Stimulated activated CD4-positive, alpha-beta T cell treated with anti-CD3 and anti-CD28 coated beads, Interleukin-4, amount 100 ng/mL, for 1 hour (primary cell): ENCODE measurements around the gene POFUT2.
A peak's percentile ranks its signal among the peaks of the same experiment; 100 is the strongest.

ENCODE experiments used
- DNase-seq: peaks from one replicate; pipeline ENCODE4 v3.0.0-alpha.2; 2020

The POFUT2 gene

DNA sequence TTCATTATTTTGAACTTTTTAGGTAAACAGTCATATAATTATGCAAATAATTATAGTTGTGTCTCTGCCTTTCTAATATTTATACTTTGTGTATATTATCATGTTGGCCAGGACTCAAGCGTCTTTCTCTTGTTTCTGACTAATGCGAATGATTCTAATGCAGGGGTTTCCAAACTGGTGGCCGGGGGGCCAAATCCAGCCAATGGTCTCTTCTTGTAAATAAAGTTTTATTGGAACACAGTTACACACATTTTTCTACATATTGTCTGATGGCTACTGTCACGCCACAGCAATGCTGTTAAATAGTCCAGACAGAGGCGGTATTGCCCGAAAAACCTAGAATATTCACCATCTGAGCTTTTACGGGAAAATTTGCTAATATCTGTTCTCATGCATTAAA, 8.9 kb upstream of the POFUT2 start:
- DNase-seq, result no peak

DNA sequence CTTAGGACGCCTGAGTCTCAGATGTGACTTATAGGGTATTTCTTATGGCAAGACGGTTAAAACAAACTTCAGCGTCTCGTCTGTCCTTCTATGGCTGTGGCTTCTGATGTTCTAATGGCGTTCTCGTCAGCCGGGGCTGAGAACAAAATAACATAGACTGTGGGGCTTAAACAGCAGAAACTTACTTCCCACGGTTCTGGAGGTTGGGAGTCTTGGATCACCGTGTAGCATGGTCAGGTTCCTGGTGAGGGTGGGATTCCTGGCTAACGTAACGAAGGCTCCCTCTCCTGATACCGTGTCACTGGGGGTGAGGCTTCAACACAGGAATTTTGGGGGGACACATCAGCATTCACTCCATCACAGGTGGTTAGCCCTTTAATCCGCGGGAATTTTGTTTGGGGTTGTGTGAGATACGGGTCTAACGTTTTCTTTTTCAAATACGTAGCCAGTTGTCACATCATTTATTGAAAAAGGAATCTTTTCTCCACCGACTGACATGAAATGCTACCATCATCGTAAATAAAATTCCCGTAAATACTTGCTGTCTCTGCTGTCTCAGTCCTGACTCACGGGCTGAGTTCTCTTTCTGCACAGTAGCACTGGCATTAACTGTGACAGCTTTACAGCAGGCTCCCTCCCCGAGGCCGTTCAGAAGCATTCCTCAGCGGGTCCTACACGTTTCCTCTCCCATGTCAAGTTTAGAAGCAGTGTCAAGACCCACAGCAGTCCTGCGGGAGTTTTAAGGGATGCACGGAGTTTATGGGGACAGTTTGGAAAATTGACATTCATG, 8.1 kb upstream of the POFUT2 start:
- no peak for DNase-seq

DNA sequence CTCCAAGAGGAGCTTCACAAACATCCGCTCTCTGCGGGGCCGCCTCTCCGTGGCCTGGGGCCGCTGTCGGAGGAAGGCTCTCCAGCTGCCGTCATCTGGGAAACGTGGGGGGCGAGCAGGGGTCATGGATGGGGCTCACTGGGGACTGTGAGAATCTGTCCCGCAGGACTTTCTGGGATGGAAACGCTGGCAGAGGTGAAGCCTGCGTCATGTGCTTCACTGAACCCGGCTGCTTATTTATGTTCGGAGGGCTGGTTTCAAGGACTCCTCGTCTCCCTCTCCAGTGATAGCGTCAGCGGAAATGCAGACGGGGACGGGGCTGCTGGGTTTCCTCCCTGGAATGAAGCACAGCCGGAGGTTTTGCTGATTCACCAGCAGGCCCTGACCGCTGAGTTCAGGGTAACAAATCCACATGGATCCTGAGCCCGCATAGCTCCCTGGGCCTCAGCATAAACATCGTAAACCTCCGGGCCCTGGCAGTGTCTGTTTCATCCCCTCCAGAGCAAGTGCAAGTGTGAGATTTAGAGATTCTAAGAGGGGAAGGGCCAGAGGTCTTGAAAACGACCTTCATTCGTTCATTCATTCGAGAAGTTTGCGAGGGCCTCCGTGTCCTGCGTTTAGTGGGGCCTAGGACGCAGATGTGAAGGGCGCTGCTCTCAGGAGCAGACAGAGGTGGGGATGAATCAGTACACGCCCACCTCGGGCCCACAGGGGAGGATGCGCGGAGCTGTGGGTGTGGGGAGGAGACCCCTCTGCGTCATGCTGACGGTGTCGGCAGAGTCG, 7.0 kb upstream of the POFUT2 start:
- DNase-seq, result no peak

DNA sequence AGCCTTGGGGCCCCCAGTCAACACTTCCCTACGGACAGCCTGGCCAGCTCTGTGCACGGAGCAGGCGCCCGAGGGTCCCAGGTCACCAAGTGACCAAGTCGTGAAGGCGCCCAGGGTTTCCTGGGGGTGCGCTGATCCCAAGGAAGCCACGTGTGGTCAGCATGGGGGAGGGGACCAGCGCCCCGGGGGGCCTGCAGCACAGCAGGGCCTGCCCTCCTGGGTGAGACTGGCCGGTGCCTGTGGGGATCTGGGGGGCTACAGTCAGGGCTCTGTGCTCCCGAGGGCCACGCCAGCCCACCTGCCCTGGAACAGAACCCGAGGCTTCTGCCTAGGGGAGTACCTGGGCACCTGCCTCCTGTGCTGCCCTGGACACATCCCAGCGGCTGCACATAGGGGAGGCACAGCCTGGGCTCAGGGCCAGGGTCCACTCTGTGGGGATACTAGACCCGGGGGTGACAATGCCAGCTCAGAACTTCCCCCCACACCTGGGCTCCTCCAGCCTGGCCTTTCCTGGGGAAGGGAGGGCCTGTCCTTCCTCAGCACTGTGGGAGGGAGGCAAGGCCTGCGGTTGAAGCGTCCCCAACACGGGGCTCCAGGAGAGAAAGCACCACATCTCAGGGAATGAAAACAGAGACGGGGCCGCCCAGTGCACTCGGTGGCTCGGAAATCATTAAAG, 6.2 kb upstream of the POFUT2 start:
- no peak for DNase-seq

DNA sequence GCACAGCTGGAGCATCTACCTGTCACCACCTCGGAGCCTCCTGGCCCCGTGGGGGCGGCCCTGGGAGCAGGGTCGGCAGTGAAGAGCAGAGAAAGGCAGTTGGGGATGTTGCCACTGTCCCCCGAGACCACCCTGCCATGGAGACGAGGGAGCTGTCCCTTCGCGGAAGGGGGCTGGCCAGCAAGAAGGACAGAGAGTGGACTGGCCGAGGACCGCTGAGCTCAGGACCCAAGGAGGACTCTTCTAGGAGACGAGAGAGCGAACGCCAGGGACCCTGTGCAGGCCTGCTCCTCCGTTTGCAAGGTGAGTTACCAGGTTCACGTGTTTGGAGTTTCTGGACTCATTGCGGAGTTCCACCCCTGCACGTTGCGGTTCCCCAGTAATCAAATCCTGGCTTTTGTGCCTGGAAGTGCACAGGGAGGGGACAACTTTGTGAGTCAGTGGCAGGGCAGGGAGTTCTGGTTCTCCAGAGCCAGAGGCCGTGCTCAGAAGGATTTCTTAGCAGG, 5.6 kb upstream of the POFUT2 start:
- no peak for DNase-seq

DNA sequence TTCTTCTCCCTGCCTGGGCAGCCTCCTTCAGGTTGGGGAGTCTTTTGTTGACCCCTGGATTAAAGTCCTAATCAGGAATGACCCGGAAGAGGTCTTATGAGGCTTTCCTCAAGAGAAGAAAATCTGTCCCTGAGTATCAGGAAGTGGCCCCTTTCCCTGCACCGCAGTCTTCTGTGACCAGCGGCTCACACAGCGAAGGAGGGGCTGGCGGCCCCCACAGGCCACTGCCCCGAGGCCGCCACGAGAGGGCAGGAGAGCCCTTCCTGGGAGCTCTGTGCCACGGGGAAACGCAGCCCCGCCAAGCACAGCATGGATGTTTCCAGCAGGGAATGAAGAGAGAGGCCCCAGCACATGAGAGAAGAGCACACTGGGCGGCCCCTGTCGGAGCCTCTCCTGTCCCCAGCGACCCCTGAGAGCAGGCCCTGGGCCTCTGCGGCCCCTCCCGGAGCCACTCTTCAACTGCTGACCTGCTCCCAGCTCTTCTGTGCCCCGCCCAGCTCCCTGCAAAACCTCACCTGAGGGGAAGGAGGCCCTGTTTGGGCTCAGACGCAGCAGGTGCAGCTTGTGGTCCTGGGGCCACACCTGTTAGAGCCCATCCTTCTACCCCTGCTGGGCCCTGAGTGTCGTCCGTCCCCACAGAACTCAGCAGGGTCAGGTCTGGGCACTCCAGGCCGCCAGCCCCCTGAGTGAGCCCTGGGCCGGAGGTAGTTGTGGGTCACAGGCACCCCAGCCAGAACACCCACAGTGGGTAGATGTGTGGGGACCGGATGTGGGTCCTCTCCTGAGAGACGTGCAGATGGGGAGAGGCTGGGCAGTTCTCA, 4.9 kb upstream of the POFUT2 start:
- peak; percentile 78 for DNase-seq

DNA sequence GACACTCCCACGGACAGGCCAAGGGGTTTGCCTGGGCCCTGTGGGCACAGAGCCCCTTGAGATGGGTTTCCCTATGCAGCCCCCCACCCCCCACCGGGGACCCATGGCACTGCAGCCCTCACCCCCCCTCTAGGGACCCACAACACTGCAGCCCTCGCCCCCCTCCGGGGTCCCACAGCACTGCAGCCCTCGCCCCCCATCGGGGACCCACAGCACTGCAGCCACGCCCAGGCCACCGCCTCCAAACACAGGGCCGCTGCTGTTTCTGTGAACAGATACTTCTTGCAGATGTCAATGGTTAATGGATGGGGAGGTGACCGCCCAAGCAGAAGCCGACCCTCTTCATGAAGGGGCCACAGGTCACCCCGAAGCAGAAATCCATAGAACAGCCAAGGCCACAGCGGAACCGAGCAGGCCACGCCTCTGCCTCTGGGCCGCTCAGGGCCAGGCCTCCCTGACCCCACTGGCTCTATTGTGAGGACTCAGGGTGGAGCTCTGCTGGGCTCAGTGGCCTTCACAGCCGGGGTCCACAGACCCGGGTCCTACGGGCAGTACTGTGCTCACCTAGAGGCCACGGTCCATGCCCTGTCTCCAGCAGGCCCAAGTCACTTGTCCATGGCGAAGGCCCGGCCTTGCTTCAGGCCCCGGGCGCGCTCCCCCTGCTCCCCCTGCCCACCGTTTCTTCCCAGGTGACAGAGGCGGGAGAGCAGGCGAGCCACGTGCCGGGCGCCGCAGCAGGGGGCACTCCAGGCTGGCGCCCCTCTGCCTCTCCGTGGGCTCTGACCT, 4.1 kb upstream of the POFUT2 start:
- DNase-seq, result no peak

DNA sequence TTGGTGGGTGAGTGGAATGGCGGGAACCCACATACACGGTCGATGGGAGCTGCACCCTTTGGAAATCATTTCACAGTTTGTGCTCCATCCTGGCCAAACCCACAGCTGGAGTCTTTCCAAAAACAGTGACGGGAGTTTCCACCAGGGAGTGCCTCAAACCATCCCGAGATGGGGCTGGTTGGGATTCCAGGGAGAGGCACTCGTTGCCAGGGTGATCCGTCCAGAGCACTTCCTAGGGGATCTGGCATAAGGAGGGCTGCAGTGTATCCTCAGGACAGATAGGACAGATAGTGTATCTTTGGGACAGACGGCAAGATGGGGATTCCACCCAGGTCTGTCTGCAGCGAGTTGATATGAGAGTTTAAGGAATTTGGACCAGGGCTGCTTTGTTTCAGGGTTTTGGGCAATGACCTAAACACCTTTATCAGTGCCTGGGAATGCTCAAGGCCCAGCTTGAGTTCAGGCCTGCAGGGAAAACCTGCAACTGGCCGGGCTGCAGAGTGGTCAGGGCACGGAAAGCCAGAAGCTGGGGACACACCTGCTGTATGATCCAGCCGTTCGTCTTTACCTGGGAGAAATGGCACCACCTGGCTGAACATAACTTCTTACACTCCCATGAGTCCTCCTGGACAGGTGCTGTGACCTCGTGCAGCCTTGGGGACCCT, 3.4 kb upstream of the POFUT2 start:
- DNase-seq, result no peak

DNA sequence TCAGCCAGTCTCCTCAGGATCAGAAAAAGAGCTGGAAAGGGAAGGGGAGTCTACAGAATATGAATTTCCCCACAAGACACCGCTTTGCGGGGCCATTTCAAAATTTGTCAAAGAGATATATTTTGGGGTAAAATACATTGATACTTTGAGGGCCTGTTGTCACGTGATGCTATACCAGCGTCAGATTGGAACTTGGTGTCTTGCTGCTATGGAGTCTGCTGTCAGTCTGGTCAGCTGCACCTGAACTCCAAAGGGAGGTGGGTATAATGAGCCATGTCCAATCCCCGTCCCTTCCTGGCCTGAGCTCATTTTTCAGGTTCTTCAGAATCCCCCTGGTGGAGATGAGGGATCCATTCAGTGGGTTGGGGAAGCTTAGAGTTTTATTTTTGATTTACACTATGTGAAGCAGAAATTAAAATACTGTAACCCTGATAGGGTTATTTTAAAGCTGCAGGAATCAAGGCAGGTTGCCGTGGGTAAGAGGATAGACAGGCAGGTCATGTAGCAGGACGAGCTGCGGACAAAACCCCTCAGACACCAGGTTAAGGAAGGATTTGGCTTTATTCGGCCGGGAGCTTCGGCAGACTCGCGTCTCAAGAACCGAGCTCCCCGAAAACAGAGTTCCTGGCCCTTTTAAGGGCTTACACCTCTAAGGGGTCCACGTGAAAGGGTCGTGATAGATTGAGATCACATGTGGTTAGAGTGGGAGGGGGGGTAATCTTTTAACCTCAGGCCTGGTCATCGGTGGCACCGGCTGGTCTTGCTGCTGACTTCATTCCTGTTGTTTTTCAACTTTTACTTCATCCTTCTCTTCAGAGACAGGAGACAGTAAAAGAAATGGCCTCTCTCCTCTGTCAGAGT, 2.2 kb upstream of the POFUT2 start:
- no peak for DNase-seq

DNA sequence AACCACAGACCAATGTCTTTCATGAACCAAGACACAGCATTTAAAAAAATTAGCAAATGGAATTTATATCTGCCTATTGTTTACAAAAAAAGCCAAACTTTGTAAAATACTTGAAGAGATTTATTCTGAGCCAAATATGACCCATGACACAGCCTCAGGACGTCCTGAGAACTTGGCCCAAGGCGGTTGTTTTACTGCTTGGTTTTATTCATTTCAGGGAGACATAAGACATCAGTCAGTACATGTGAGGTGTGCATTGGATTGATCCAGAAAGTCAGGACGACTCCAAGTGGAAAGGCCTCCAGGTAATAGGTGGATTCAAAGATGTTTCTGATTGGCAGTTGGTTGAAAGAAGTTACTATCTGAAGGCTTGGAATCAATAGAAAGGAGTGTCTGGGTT, 1.4 kb upstream of the POFUT2 start:
- DNase-seq, result no peak

DNA sequence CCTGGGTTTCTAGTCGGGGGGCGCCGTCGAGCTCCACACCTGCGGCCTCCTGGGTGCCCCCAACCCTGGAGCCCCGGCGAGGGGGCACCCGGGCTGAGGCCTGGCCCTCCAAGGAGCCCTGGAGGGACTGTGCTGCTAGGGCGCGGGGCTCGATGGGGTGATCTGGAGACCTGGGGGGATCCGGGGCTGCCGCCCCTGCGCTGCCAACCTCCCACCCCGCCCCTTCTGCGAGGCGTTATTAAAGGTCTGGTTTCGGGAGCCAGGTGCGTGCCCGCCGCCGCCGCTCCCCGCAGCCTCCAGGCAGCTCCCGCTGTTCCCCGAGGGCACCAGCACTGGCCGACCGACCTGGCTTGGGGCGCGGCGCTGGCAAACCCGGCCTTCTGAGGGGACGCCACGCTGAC, 746 bp upstream of the POFUT2 start:
- DNase-seq, result no peak

DNA sequence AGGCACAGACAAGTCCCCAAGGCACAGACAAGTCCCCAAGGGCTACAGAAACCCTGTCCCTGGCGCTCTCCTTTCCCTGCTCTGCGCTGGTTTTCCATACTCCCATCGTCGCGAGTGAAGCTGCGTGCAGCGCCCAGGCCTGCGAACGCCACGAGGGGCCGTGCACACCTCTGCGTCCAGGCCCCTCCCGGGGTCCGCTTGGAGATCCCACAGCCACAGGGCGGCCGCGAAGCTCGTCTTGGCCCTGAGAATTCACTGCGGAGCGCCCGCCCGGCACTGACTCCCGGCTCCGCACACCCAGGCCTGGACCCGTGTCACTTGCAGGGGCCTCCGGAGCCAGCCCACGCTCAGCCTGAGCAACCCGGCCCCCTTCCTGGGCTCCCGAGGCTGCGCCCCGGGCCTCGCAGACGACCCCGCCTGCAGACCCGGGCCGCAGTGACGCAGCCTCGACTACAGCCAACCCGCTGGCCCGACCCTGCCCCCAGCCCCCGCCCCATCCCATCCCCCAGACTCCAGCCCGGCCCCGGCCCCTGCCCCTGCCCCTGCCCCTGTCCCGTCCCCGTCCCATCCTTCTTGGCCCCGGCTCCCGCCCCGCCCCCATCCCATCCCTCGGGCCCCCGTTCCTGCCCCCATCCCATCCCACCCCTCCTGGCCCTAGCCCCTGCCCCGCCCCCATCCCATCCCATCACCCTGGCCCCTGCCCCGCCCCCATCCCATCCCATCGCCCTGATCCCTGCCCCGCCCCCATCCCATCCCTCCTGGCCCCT, 841 bp downstream of the POFUT2 start:
- no peak for DNase-seq

DNA sequence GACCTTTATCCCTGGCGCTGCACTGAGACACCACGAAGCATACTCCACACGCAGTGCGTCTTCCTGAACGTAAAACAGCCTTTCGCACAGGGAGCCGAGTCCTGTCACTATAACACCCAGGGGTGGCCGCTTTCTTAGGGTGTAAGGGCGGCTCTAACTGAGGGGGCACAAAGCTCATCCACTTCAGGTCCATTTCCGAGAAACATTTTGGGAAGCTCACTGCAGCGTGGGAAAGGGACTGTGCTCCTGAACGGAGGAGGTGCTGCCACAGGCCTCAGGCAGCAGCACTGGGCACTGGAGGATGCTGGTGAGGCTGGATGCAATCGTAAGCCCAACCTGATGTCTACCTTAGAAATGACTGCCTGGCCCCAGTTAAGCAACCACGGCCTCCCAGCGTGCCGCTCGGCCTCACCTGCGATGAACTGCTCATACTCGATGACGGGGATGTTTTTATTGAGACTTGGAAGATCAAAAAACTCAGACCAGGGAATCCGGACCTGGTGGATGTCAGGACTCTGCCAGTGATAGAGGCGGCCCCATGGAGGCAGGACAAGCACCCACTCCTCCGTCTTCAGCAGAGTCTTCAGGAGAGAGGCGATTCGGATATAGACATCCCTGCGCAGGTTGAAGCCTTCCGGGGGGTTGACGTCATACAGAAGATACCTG, 2.3 kb downstream of the POFUT2 start:
- no peak for DNase-seq

DNA sequence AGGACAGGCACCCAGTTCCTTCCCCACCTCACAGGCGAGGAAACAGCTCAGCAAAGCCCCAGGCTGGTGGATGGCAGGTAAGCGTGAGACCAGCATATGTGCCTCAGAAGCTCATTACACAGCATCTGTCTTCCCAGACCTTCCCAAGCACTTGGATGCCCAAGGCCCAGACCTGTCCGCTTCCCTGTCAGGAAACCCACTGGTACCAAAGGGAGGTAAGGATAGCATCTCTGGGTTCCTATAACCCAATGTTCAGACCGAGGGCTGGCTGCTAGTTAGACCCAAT, 3.3 kb downstream of the POFUT2 start:
- no peak for DNase-seq

DNA sequence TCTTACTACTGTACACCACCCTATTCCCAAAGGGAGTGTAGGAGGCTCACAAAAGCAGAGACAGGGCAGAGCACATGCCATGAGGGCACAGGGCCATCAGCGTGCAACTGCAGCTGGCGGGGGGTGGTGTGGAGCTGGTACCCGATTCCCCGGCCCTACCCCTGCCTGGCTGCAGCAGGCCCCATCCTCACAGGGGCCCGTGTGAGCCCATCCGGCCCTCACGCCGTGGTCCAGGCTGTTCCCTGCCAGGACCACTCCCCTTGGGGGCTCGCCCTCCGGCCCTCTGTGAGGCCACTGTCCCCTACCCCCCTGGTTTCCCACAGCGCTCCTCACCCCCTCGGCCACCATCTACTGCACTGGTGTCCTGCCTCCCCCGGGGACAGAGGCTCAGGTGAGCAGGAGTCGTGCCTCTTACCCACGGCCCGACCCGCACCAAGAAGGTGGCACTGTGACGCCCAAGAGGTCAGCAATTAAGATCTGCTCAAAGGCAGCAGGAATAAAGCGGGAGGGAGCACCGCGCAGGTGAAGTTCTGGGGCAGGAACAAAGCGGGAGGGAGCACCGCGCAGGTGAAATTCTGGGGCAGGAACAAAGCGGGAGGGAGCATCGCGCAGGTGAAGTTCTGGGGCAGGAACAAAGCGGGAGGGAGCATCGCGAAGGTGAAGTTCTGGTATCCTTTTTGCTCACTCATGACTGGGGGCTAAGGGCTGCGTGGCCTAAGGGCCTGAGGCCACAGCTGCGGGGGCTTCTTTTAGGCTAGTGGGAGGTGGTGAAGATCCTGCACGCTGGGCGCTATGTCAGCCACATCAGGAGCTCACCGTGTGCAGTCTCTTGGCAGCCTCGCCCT, 3.9 kb downstream of the POFUT2 start:
- no peak for DNase-seq

DNA sequence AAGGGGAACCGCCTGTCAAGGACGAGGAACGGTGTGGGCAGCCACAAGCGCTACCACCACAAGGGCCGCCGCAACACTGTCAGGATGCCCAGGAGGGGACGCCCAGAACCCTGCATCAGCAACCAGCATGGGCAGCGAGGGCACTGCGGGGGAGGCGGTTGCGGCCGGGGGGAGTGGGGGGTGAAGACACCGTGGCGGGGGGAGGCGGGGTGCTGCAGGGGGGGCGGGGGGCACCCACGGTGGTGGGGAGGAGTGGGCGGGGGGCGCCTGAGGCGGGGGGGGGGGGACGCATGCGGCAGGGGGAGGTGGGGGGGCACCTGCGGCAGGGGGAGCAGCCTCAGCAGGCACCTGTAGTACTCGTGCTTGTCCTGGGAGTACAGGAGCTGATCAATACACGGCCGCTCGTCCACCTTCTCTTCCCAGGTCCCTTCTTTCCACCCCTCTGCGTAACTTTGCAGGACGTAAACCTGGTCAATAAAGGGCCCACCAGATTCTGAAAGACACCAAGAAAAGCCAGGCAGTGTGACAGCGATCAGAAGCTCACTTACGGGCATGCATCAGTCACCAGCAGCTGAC, 4.6 kb downstream of the POFUT2 start:
- no peak for DNase-seq

DNA sequence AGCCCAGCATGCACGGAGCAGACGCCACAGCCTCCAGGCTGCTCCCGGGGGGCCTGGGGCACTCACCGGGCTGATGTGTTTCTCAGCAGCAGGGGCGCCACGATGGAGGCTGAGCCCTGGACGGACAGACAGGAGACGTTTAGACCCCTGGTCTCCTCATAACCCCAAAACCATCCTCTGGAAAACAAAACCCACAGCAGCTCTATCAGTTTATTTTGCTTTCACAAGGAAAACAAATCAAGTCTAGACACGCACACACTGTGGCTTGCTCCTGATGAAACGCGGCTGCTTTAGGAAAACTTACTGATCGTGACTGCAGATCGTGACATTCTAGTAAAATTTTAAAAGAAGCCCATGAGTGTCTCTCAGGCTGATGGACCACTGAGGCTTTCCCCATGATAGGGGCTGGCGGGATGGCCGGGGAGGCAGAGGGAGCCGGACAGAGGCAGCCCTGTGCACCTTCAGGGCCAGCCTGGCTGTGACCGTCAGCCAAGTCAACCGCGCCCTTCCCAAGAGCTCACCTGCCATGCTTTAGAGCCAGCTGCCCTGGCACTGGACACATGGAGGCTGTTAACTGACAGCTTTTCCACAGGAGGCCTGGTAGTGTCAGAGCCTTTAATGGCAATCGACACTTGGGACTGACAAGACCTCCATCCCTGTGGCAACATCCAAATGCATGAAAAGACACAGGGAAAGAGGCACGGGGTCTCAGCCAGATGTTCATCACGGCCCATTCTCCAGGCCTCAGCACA, 5.2 kb downstream of the POFUT2 start:
- no peak for DNase-seq
